HEK293 (cell line): ENCODE results near the gene ADAMTS9.

ENCODE experiments used
- BCL11B ChIP-seq: fragments of 450-650 bp; formaldehyde crosslinking; IDR thresholded peaks from 2 replicates; pipeline ENCODE4 v1.5.1; 2016; ENCODE audit warnings: low read depth, missing biosample characterization, missing genetic modification characterization
- KLF10 ChIP-seq: fragments of 450-650 bp; IDR thresholded peaks from 2 replicates; pipeline ENCODE4 v1.5.1; 2018; ENCODE audit warnings: missing biosample characterization, mild to moderate bottlenecking, missing genetic modification characterization
- MEIS1 ChIP-seq: sonication (generic); formaldehyde crosslinking; IDR thresholded peaks from 2 replicates; pipeline ENCODE4 v1.8.1; 2022; ENCODE audit warnings: missing genetic modification reagents, mild to moderate bottlenecking, borderline replicate concordance
- OSR2 ChIP-seq: fragments of 450-650 bp; formaldehyde crosslinking; IDR thresholded peaks from 2 replicates; pipeline ENCODE4 v1.5.1; 2016; ENCODE audit warnings: missing biosample characterization, missing genetic modification characterization
- PRDM1 ChIP-seq: fragments of 450-650 bp; formaldehyde crosslinking; IDR thresholded peaks from 2 replicates; pipeline ENCODE4; 2016; ENCODE audit warnings: missing biosample characterization, missing genetic modification characterization
- TRIM28 ChIP-seq: IDR thresholded peaks from 2 replicates; pipeline ENCODE4 v1.6.1; 2011; ENCODE audit warnings: low read length, control low read depth, borderline replicate concordance
- ZBTB1 ChIP-seq: fragments of 450-650 bp; formaldehyde crosslinking; IDR thresholded peaks from 2 replicates; pipeline ENCODE4 v1.5.1; 2016; ENCODE audit warnings: missing biosample characterization, missing genetic modification characterization
- ZNF10 ChIP-seq: fragments of 450-650 bp; formaldehyde crosslinking; IDR thresholded peaks from 2 replicates; pipeline ENCODE4 v1.5.1; 2017; ENCODE audit warnings: missing biosample characterization, missing genetic modification characterization
- ZNF114 ChIP-seq: fragments of 450-650 bp; formaldehyde crosslinking; IDR thresholded peaks from 2 replicates; pipeline ENCODE4 v1.5.0; 2017; ENCODE audit warnings: missing biosample characterization, missing genetic modification characterization
- ZNF121 ChIP-seq: fragments of 450-650 bp; formaldehyde crosslinking; IDR thresholded peaks from 2 replicates; pipeline ENCODE4 v1.5.1; 2016; ENCODE audit warnings: missing biosample characterization, missing genetic modification characterization
- ZNF16 ChIP-seq: fragments of 450-650 bp; formaldehyde crosslinking; IDR thresholded peaks from 2 replicates; pipeline ENCODE4 v1.5.1; 2016; ENCODE audit warnings: low read depth, missing biosample characterization, missing genetic modification characterization
- ZNF2 ChIP-seq: fragments of 450-650 bp; formaldehyde crosslinking; IDR thresholded peaks from 2 replicates; pipeline ENCODE4 v1.5.1; 2016; ENCODE audit warnings: missing biosample characterization, missing genetic modification characterization
- ZNF211 ChIP-seq: fragments of 450-650 bp; formaldehyde crosslinking; IDR thresholded peaks from 2 replicates; pipeline ENCODE4 v1.5.1; 2016; ENCODE audit warnings: low read depth, missing biosample characterization, missing genetic modification characterization
- ZNF214 ChIP-seq: fragments of 450-650 bp; formaldehyde crosslinking; IDR thresholded peaks from 2 replicates; pipeline ENCODE4 v1.5.1; 2017; ENCODE audit warnings: missing biosample characterization, mild to moderate bottlenecking, missing genetic modification characterization, borderline replicate concordance
- ZNF274 ChIP-seq, 2 experiments: fragments of 200-500 bp in 1 of 2; fragments of 450-650 bp in 1 of 2; sonication (Bioruptor generic) in 1 of 2; formaldehyde crosslinking in 1 of 2; IDR thresholded peaks; 2 replicates each; pipeline versions ENCODE4 v1.5.1 to v1.6.1; 2014 to 2016; ENCODE audit warnings: borderline replicate concordance in 1 of 2, inconsistent platforms in 1 of 2, low read length in 1 of 2, missing biosample characterization in 1 of 2, missing genetic modification characterization in 1 of 2
- ZNF350 ChIP-seq: fragments of 450-650 bp; formaldehyde crosslinking; IDR thresholded peaks from 2 replicates; pipeline ENCODE4 v1.5.0; 2017; ENCODE audit warnings: missing biosample characterization, mild to moderate bottlenecking, missing genetic modification characterization
- ZNF391 ChIP-seq: fragments of 450-650 bp; formaldehyde crosslinking; IDR thresholded peaks from 2 replicates; pipeline ENCODE4 v1.5.1; 2016; ENCODE audit warnings: low read depth, missing biosample characterization, missing genetic modification characterization, borderline replicate concordance
- ZNF404 ChIP-seq: fragments of 450-650 bp; formaldehyde crosslinking; IDR thresholded peaks from 2 replicates; pipeline ENCODE4 v1.5.1; 2017; ENCODE audit warnings: missing biosample characterization, missing genetic modification characterization
- ZNF433 ChIP-seq: fragments of 450-650 bp; formaldehyde crosslinking; IDR thresholded peaks from 2 replicates; pipeline ENCODE4 v1.5.1; 2016; ENCODE audit warnings: missing biosample characterization, missing genetic modification characterization, low read depth
- ZNF48 ChIP-seq: fragments of 450-650 bp; formaldehyde crosslinking; IDR thresholded peaks from 2 replicates; pipeline ENCODE4 v1.5.1; 2016; ENCODE audit warnings: missing biosample characterization, missing genetic modification characterization
- ZNF514 ChIP-seq: fragments of 450-650 bp; formaldehyde crosslinking; IDR thresholded peaks from 2 replicates; pipeline ENCODE4 v1.5.1; 2016; ENCODE audit warnings: missing biosample characterization, missing genetic modification characterization
- ZNF548 ChIP-seq: fragments of 450-650 bp; formaldehyde crosslinking; IDR thresholded peaks from 2 replicates; pipeline ENCODE4 v1.5.1; 2016; ENCODE audit warnings: missing biosample characterization, missing genetic modification characterization
- ZNF549 ChIP-seq: fragments of 450-650 bp; IDR thresholded peaks from 2 replicates; pipeline ENCODE4 v1.5.1; 2018; ENCODE audit warnings: missing biosample characterization, missing genetic modification characterization, mild to moderate bottlenecking, inconsistent platforms, moderate library complexity
- ZNF555 ChIP-seq: fragments of 450-650 bp; formaldehyde crosslinking; conservative IDR thresholded peaks from 2 replicates; pipeline ENCODE4 v1.5.1; 2017; ENCODE audit warnings: missing biosample characterization, mild to moderate bottlenecking, missing genetic modification characterization, inconsistent platforms
- ZNF558 ChIP-seq: fragments of 450-650 bp; formaldehyde crosslinking; IDR thresholded peaks from 2 replicates; pipeline ENCODE4 v1.5.1; 2016; ENCODE audit warnings: missing biosample characterization, missing genetic modification characterization
- ZNF560 ChIP-seq: fragments of 450-650 bp; formaldehyde crosslinking; IDR thresholded peaks from 2 replicates; pipeline ENCODE4 v1.5.1; 2017; ENCODE audit warnings: missing biosample characterization, missing genetic modification characterization, borderline replicate concordance
- ZNF561 ChIP-seq: fragments of 450-650 bp; IDR thresholded peaks from 2 replicates; pipeline ENCODE4 v1.5.1; 2018; ENCODE audit warnings: missing biosample characterization, missing genetic modification characterization, borderline replicate concordance
- ZNF571 ChIP-seq: fragments of 450-650 bp; formaldehyde crosslinking; IDR thresholded peaks from 2 replicates; pipeline ENCODE4 v1.5.0; 2017; ENCODE audit warnings: missing biosample characterization, missing genetic modification characterization
- ZNF585B ChIP-seq: fragments of 450-650 bp; formaldehyde crosslinking; IDR thresholded peaks from 2 replicates; pipeline ENCODE4 v1.5.1; 2016; ENCODE audit warnings: missing biosample characterization, missing genetic modification characterization
- ZNF610 ChIP-seq: fragments of 450-650 bp; formaldehyde crosslinking; IDR thresholded peaks from 2 replicates; pipeline ENCODE4 v1.5.1; 2016; ENCODE audit warnings: missing biosample characterization, missing genetic modification characterization, borderline replicate concordance
- ZNF670 ChIP-seq: fragments of 450-650 bp; formaldehyde crosslinking; IDR thresholded peaks from 2 replicates; pipeline ENCODE4 v1.5.1; 2016; ENCODE audit warnings: missing biosample characterization, missing genetic modification characterization, low read depth
- ZNF707 ChIP-seq: fragments of 450-650 bp; formaldehyde crosslinking; IDR thresholded peaks from 2 replicates; pipeline ENCODE4 v1.5.1; 2016; ENCODE audit warnings: missing biosample characterization, missing genetic modification characterization
- ZNF776 ChIP-seq: fragments of 450-650 bp; formaldehyde crosslinking; IDR thresholded peaks from 2 replicates; pipeline ENCODE4 v1.5.0; 2017; ENCODE audit warnings: missing biosample characterization, missing genetic modification characterization, borderline replicate concordance
- ZNF791 ChIP-seq: fragments of 450-650 bp; formaldehyde crosslinking; IDR thresholded peaks from 2 replicates; pipeline ENCODE4 v1.5.1; 2016; ENCODE audit warnings: missing biosample characterization, missing genetic modification characterization
- TF ChIP-seq, protein P1 (sequence below): IDR thresholded peaks from 2 replicates; pipeline ENCODE4 v1.6.1; 2011; ENCODE audit warnings: mild to moderate bottlenecking, low read depth, low read length, borderline replicate concordance
- TF ChIP-seq, protein P2 (sequence below): fragments of 450-650 bp; formaldehyde crosslinking; IDR thresholded peaks from 2 replicates; pipeline ENCODE4 v1.5.1; 2016; ENCODE audit warnings: missing biosample characterization, missing genetic modification characterization
- TF ChIP-seq, protein P3 (sequence below): fragments of 450-650 bp; formaldehyde crosslinking; IDR thresholded peaks from 2 replicates; pipeline ENCODE4 v1.5.1; 2016; ENCODE audit warnings: missing biosample characterization, missing genetic modification characterization
- TF ChIP-seq, protein P4 (sequence below): fragments of 450-650 bp; formaldehyde crosslinking; IDR thresholded peaks from 2 replicates; pipeline ENCODE4 v1.5.1; 2017; ENCODE audit warnings: missing biosample characterization, missing genetic modification characterization

Gene ADAMTS9

DNA sequence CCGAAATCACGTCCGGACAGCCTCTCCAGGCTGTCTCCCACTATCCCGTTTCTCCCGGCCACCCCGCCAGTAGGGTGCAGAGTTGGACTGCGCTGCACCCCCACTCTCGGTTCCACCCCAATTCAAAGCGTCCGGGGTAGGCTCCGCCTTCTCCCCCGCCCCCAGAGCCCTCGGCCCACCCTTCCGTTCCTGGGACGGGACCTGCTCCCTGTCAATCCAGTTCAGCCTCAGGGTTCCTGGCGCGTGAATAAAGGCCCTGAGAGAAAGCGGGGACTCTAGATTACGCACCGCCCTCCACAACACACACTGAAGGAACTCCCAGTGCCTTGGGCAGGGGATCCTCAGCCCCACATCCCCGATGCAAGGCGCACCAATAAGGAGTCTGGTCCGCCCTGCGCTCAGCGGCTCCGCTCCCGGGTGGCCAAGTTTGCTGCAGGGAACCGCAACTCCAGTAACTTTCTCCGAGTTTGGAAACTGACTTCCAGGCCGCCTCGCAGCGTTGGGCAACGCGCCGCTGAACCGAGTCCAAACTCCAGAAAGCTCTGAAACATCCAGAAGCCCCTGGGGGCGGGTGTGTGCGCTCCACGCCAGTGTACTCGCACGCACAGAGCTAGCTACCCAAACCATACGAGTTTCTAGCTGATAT is 1.9 kb downstream of the ADAMTS9 start (continued):
- TF ChIP-seq ZNF274 (IDR thresholded peaks at IDR 0.05; ENCODE audit: low read length) (no peak), ZNF274 (tag by site-specific recombination; IDR thresholded peaks at IDR 0.05; ENCODE audit: borderline replicate concordance) (no peak), OSR2 (no peak), KLF10 (tag by site-specific recombination) (no peak), ZNF791 (tag by site-specific recombination) (no peak), ZBTB1 (no peak), ZNF585B (no peak), ZNF391 (no peak), ZNF214 (tag by site-specific recombination) (no peak), MEIS1 (CRISPR knock-in tag) (no peak), ZNF10 (no peak), ZNF776 (tag by site-specific recombination) (no peak), ZNF555 (no peak), BCL11B (tag by site-specific recombination) (no peak), ZNF433 (no peak), ZNF560 (tag by site-specific recombination) (no peak), ZNF561 (tag by site-specific recombination) (no peak), ZNF610 (tag by site-specific recombination) (no peak), ZNF549 (tag by site-specific recombination) (no peak), ZNF514 (tag by site-specific recombination) (no peak), ZNF121 (tag by site-specific recombination) (no peak), ZNF670 (tag by site-specific recombination) (no peak), ZNF114 (tag by site-specific recombination) (no peak), PRDM1 (tag by site-specific recombination) (peak; percentile 31; the same call in 1 of the 2 replicates), ZNF16 (no peak), ZNF707 (tag by site-specific recombination) (no peak), ZNF571 (no peak), ZNF558 (tag by site-specific recombination) (no peak), ZNF404 (no peak), TRIM28 (no peak), ZNF350 (tag by site-specific recombination) (no peak), ZNF48 (no peak), ZNF2 (tag by site-specific recombination) (no peak), ZNF548 (tag by site-specific recombination) (no peak), ZNF211 (tag by site-specific recombination) (no peak)
- TF ChIP-seq, protein P1, sequence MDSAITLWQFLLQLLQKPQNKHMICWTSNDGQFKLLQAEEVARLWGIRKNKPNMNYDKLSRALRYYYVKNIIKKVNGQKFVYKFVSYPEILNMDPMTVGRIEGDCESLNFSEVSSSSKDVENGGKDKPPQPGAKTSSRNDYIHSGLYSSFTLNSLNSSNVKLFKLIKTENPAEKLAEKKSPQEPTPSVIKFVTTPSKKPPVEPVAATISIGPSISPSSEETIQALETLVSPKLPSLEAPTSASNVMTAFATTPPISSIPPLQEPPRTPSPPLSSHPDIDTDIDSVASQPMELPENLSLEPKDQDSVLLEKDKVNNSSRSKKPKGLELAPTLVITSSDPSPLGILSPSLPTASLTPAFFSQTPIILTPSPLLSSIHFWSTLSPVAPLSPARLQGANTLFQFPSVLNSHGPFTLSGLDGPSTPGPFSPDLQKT, result no peak
- TF ChIP-seq, protein P2, sequence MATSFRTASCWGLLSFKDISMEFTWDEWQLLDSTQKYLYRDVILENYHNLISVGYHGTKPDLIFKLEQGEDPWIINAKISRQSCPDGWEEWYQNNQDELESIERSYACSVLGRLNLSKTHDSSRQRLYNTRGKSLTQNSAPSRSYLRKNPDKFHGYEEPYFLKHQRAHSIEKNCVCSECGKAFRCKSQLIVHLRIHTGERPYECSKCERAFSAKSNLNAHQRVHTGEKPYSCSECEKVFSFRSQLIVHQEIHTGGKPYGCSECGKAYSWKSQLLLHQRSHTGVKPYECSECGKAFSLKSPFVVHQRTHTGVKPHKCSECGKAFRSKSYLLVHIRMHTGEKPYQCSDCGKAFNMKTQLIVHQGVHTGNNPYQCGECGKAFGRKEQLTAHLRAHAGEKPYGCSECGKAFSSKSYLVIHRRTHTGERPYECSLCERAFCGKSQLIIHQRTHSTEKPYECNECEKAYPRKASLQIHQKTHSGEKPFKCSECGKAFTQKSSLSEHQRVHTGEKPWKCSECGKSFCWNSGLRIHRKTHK, result no peak
- TF ChIP-seq, protein P3, sequence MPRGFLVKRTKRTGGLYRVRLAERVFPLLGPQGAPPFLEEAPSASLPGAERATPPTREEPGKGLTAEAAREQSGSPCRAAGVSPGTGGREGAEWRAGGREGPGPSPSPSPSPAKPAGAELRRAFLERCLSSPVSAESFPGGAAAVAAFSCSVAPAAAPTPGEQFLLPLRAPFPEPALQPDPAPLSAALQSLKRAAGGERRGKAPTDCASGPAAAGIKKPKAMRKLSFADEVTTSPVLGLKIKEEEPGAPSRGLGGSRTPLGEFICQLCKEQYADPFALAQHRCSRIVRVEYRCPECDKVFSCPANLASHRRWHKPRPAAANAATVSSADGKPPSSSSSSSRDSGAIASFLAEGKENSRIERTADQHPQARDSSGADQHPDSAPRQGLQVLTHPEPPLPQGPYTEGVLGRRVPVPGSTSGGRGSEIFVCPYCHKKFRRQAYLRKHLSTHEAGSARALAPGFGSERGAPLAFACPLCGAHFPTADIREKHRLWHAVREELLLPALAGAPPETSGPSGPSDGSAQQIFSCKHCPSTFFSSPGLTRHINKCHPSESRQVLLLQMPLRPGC (tag by site-specific recombination), result no peak
- TF ChIP-seq, protein P4, sequence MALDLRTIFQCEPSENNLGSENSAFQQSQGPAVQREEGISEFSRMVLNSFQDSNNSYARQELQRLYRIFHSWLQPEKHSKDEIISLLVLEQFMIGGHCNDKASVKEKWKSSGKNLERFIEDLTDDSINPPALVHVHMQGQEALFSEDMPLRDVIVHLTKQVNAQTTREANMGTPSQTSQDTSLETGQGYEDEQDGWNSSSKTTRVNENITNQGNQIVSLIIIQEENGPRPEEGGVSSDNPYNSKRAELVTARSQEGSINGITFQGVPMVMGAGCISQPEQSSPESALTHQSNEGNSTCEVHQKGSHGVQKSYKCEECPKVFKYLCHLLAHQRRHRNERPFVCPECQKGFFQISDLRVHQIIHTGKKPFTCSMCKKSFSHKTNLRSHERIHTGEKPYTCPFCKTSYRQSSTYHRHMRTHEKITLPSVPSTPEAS (tag by site-specific recombination), result no peak
